GM12892 (cell line): ENCODE measurements around the gene ZFYVE28.

Experiments used
- POLR2A ChIP-seq: IDR thresholded peaks from 2 replicates; pipeline ENCODE4 v1.6.1; 2011; ENCODE audit warnings: low read depth, low read length, control low read depth
- POLR2AphosphoS5 ChIP-seq: IDR thresholded peaks from 2 replicates; pipeline ENCODE4 v1.6.1; 2011; ENCODE audit warnings: low read depth, low read length, control low read depth

DNA sequence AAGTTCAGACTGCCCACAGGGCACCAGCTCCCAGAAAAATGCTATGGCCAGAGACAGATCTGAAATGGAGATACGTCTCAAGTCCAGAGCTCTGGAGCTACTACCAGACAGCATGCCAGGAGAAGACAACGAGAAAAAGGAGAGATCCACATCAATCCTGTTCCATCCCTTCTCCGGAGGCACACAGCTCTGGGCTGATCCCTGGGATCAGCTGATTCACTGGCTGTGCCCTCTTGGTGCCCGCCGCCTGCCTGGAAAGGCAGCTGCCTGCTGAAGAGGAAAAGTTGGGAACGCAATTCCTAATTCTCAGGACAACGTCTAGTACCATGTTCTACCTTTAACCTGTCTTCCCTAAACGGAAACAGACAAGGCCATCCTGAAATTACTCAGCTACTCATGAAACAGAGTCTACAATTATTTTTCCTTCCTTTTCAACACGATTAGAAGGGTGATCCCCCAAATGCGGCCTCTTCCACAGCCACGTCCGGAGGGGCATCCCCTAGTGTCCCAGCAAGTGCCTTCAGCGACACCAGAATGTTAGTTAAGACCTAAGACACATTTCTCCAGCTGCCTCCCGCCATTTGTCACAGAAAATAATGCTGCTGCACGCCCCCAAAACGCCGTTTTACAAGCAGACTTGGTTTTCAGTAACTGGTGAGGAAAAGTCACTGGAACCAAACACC is 2.4 kb downstream of the ZFYVE28 start:
- TF ChIP-seq POLR2A (no peak), POLR2AphosphoS5 (no peak)
